Inferior parietal cortex (tissue), 1 donor: ENCODE measurements around the gene KLHL6.
"Not testable (repeated sequence)": the region's sequence is repeated elsewhere in the genome, so short reads cannot be mapped to it uniquely, and the experiment has no call there.

ENCODE experiments used
- DNase-seq: peaks from one replicate; pipeline ENCODE4 v3.0.0-alpha.2; 2016; ENCODE audit errors: extremely low spot score

The KLHL6 gene

GRCh38 chr3:183487016-183487415, 68.5 kb downstream of the KLHL6 start:
- DNase-seq, result no peak

- DNase-seq, result no peak
These were observed 69.0 kb downstream of the KLHL6 start for GRCh38 chr3:183486472-183486871.

- no peak for DNase-seq
These were observed 69.9 kb downstream of the KLHL6 start for GRCh38 chr3:183485585-183485984.

- no peak for DNase-seq
These were observed 70.4 kb downstream of the KLHL6 start for GRCh38 chr3:183485093-183485492.

GRCh38 chr3:183484431-183485075, 71.0 kb downstream of the KLHL6 start:
- no peak for DNase-seq

GRCh38 chr3:183481582-183481981, 73.9 kb downstream of the KLHL6 start:
- DNase-seq, result no peak

- DNase-seq, result no peak
These were observed 77.0 kb downstream of the KLHL6 start for GRCh38 chr3:183478501-183478900.

GRCh38 chr3:183477801-183478456, 77.6 kb downstream of the KLHL6 start:
- no peak for DNase-seq

GRCh38 chr3:183475764-183476162, 79.7 kb downstream of the KLHL6 start:
- DNase-seq, result not testable (repeated sequence)

GRCh38 chr3:183475016-183475763, 80.3 kb downstream of the KLHL6 start:
- DNase-seq, result no peak

GRCh38 chr3:183473969-183474368, 81.5 kb downstream of the KLHL6 start:
- DNase-seq, result no peak

GRCh38 chr3:183472155-183472554, 83.4 kb downstream of the KLHL6 start:
- DNase-seq, result no peak

GRCh38 chr3:183468424-183468823, 87.1 kb downstream of the KLHL6 start:
- no peak for DNase-seq

GRCh38 chr3:183466575-183466974, 88.9 kb downstream of the KLHL6 start:
- DNase-seq, result no peak

- DNase-seq, result not testable (repeated sequence)
These were observed 89.8 kb downstream of the KLHL6 start for GRCh38 chr3:183465710-183466109.

GRCh38 chr3:183464480-183464879, 91.0 kb downstream of the KLHL6 start:
- DNase-seq, result no peak

- peak; percentile 47 for DNase-seq
These were observed 95.1 kb downstream of the KLHL6 start for GRCh38 chr3:183460081-183461055.

GRCh38 chr3:183455089-183455488, 100.4 kb downstream of the KLHL6 start:
- peak; percentile 68 for DNase-seq

- no peak for DNase-seq
These were observed 101.4 kb downstream of the KLHL6 start for GRCh38 chr3:183454064-183454463.

- no peak for DNase-seq
These were observed 105.7 kb downstream of the KLHL6 start for GRCh38 chr3:183449791-183450190.

GRCh38 chr3:183449391-183449790, 106.1 kb downstream of the KLHL6 start:
- peak; percentile 61 for DNase-seq
